CD1c-positive myeloid dendritic cell (primary cell): Measurements from ENCODE around the gene FILIP1.

Experiments used
- DNase-seq: peaks from one replicate; pipeline ENCODE4 v3.0.0-alpha.2; 2016; ENCODE audit errors: extremely low spot score

Gene FILIP1

GRCh38 chr6:75493400-75494064 is at the start of gene FILIP1:
Gene FILIP1 (minus strand): TSS chr6:75493800. CDS start chr6:75414972, 78,828 bp downstream.
- DNase-seq, result no peak

GRCh38 chr6:75543311-75543710 is 49.7 kb upstream of the FILIP1 start:
- no peak for DNase-seq

DNA sequence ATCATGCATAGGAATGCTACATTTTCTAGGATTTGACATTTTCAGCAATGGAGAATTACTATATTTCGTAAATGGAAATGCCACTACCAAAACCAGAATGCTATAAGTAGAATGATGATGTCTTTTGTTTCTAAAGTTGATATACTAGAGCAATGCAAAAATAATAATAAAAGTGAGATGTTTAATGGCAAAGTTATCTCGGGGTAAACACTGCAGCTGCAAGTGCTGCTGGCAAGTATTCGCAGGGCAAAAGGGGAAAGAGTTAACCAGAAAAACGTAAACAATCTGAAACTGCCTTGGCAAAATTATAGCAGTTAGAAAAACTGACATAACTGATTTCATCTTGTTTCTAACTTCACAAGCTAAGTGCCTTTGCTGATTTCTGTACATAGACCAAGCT is 45.5 kb upstream of the FILIP1 start:
- no peak for DNase-seq

GRCh38 chr6:75532521-75532920 is 38.9 kb upstream of the FILIP1 start:
- no peak for DNase-seq

GRCh38 chr6:75531174-75531573 is 37.6 kb upstream of the FILIP1 start:
- no peak for DNase-seq

GRCh38 chr6:75530696-75531095 is 37.1 kb upstream of the FILIP1 start:
- DNase-seq, result no peak

DNA sequence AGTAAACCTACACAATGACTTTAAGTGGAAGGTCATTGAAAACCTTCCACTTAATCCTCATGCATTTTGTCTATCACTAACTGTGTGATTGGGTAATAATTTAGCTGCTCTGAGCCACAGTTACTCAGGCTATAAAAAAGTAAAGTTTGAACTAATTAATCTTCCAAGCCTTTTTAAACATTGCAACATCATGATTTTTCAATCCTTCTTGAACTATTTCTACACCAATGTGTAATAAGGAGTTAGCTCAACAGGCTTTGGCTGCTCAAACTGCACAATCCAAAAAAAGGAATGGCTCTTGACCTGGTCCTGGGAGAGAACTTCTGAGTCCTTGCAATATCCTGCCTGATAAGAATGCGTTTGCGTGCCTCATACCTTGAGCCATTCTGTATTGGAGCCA is 34.8 kb upstream of the FILIP1 start:
- DNase-seq, result no peak

DNA sequence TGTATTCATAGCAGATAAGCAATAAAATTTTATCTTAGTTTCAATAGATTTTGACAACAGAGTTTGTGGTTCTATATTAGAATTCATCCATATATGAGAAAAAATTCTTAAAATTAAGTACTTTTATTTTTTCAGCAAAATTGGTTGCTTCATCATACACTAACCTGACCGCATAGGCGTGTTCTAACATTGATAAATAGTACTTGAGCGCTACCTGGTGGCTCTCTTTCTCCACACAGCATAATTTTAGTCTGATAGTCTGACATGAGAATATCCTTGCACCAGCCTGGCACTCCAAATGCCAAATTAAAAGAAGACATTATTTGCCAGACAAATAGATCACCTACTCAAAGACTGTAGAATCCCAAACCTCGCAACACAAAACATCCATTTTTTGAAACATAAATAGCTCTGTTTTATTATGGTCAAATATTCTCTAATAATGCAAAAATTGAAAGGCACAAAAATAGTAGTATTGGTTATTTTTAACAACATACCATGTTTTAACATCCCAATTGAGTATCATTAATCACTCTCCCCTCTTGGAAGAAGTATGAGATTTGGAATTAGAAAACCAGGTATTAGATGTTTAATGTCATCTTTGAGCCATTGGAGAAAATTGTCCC is 33.0 kb upstream of the FILIP1 start:
- DNase-seq, result peak; percentile 77

DNA sequence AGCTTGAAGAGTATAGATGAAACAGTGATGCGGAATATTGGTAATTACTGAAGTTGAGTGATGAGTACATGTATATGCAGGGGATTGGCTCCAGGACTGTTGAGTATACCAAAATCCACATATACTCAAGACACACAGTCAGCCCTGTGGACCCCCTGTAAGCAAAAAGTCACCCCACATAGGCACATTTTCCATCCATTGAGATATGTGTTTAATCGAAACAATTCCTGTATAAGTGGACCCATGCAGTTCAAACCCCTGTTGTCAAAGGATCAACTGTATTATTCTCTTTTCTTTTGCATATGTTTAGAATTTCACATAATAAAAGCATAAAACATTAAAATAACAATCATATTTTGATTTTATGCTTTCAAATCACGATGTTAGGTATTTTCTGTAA is 32.1 kb upstream of the FILIP1 start:
- DNase-seq, result no peak

DNA sequence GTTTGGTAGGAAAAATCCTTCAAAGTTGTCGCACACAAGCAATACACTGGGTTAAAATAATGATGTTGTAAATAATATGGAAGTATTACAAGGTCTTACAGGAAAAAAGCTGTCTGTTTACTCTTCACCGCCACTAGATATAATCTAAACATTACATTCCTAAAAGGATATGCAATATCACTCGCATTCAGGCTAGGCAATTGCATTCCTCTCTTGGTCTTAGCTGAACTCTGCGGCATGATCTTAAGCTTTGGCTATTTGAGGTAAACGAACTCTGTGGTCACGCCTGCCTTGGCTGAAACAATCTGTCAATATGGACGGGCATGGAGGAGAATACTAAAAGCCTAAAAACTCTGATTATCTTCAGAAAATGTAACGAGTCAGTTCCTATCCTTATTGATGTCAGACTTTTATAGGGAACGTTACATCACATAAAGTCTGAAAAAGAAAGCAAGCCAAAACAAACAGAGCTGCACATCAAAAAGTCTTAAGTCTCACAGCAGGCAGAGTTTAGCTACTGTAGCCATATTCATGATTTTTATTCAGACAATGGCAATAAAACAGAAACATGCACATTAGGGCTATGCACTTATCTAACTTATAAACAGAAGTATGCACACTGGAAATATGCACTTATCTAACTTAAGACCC is 30.8 kb upstream of the FILIP1 start:
- DNase-seq, result no peak

DNA sequence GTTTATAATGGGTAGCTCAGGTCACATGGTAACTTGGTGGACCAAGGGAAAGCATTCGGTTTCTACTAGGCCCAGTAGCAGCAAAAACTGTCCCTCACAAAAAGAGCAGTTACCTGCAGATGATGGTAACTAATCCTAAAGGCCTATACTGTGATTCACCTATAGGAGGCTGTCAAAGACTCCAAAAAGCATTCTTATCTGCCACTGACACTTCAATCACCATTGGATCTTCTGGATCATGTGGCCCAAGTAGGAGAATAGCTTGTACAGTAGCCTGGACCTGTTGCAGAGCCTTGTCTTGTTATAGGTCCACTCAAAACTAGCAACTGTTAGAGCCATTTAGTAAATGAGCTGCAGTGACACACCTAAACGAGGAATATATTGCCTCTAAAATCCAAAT is 23.2 kb upstream of the FILIP1 start:
- no peak for DNase-seq

DNA sequence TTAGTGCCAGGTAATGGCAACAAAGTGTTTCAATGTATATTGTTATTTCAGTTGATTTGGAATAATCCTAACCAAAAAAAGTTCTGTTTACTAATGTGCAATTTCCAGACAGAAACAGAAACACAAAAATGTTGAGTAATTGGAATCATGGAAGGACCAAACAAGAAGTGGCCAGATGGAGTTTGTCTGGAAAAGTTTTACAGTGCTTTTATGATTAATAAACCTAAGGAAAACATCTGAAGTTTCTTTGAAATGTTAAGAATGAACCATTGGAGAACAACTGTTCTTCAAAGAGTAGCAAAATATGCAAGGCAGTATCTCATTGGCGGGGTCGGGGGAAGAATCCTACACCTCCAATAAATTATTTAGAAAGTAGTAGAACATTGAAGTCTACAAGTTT is 19.0 kb upstream of the FILIP1 start:
- DNase-seq, result no peak

- DNase-seq, result no peak
Measured at GRCh38 chr6:75505424-75505823, 11.8 kb upstream of the FILIP1 start.

GRCh38 chr6:75504465-75505222 is 11.0 kb upstream of the FILIP1 start:
- no peak for DNase-seq

GRCh38 chr6:75503291-75503690 is 9.7 kb upstream of the FILIP1 start:
- no peak for DNase-seq

- DNase-seq, result no peak
Measured at GRCh38 chr6:75502884-75503283, 9.3 kb upstream of the FILIP1 start.

DNA sequence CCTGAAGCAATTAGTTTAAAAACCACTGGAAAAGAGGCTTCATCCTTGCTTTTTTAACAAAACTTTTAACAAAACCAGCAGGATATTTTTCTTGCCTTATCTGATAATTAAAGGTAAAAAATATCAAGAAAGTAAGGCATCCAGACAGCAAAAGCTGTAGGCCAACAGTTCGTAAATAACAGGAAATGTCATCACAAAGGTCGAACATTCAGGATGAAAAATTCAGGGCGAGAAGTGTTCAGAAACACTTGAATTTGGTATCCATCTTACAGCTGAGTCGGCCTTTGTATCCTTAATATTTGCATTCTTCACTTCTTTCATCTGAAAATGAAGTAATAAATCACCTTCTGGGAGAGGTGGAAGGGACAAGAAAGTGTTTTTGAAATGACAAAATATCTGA is 8.2 kb upstream of the FILIP1 start:
- no peak for DNase-seq

DNA sequence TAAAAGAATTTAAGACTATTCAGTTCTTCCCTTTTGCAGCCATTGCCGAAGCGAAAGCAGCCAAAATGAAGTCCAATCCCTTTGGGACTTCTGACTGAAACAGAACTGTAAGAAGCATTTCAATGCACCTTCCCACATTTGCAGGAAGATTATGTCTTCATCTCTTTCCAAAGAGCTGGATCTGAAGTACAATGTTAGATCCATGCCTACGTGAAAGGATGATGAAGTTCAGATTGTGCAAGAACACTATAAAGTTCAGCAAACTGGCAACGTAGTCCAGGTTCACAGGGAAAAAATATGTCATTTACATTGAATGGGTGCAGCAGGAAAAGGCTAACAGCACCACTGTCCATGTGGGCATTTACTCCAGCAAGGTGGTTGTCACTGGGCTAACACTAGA is 6.0 kb upstream of the FILIP1 start:
- no peak for DNase-seq

GRCh38 chr6:75498862-75499261 is 5.3 kb upstream of the FILIP1 start:
- no peak for DNase-seq

DNA sequence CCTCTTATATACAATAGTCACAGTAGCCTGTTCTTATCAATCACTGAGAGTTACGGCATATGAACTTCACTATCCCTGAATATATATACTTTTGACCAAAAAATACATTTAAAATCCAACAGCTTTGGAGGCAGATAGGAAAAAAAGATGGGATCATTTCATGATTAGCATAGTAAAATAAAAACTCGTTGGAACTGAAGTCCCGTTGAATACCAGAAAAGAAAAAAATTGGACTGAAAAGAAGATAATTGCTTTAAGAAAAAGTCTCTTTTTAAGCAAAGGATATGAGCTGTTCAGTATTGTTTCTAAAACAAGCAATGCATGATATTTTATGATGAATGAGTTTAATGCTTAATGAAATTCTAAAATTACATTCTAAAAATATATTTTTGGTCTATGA is 4.4 kb upstream of the FILIP1 start:
- no peak for DNase-seq

DNA sequence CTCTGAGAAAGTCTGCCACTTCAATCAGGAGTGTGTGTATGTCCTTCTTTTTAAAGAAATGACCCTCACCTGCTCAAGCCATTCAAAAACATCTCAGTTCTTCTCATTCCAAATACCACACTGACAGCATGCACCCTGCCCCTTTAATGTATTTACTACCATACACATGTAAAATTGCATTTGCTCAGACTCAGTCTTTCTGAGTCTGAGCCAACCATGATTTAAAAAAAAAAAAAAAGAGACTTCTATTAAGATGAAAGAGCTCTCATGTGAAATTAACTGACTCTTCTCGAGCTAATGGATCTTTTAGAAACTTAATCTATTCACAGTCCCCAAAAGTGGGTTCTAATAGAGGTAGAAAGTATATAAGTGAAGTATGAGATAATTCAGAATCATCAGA is 1.4 kb upstream of the FILIP1 start:
- DNase-seq, result no peak

GRCh38 chr6:75494290-75494689 is 690 bp upstream of the FILIP1 start:
- DNase-seq, result no peak
